ENCODE data around the gene FCHSD2. TPM values are rescaled to one million over a fixed set of nuclear protein-coding genes. Genes with fewer than 3 reads are reported as not detected.
"Not testable (repeated sequence)": the region's sequence is repeated elsewhere in the genome, so short reads cannot be mapped to it uniquely, and the experiment has no call there.

FCHSD2 gene
- total RNA-seq, 1 donor from 2014 or later = 20.4 TPM

DNA sequence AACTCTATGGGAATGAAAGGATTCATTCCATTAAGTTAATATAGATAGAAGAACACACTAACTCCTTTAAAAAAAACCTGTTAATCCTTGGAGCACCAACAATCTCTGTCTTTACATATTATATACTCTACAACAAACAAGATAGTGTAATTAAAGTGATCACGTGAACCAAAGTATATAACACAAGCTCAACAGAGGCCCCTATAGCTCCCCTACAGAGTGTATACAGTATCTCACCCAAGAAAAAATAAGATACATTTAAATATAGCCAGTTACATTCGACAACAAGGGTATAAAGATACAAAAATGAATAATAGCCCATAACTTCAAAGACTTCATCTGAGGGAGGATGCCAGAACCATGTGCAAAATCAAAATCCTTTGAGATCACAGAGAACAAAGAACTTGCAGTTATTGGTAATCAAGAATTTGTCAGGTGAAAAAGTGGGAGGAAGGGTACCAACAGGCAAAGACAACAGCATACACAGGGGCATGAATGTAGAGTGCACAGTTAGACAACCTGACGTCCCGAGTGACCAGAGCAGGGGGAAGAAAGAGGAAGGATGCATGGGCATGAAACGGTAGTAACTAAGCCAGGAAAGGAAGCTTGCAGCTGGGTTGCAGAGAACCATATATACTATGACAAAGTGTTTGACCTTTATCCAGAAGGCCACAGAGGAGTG, 4.7 kb downstream of the FCHSD2 start:
- intact Hi-C loops (cut with micrococcal nuclease) = no loop called here
- Mint-ChIP-seq H3K4me3 (no peak overlapping the region), H3K9me3 (no peaks in the 10 kb centered on the region)

DNA sequence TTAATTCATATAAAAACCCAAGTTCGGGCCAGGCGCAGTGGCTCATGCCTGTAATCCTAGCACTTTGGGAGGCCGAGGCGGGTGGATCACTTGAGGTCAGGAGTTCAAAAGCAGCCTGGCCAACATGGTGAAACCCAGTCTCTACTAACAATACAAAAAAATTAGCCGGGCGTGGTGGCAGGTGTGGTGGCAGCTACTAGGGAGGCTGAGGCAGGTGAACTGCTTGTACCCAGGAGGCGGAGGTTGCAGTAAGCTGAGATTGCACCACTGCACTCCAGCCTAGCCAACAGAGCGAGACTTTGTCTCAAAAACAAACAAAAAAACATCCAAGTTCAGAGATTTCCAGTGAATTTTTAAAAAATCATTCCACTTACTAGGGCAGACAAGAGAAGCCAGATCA, 5.4 kb downstream of the FCHSD2 start:
- H3K27me3 Mint-ChIP-seq; H3K27ac Mint-ChIP-seq; DNase-seq; H3K9me3 Mint-ChIP-seq; intact Hi-C loops (cut with micrococcal nuclease); H3K4me3 Mint-ChIP-seq: not testable (repeated sequence)
- peaks cover 34% of the 10 kb centered on the region for H3K4me1 Mint-ChIP-seq
- H3K36me3 Mint-ChIP-seq (ENCODE audit: low read depth) = peaks cover 28% of the 10 kb centered on the region

More for the DNA sequence above, 4.7 kb downstream of the FCHSD2 start:
- Mint-ChIP-seq H3K27me3 (no peaks in the 10 kb centered on the region), H3K36me3 (ENCODE audit: low read depth) (peaks cover 23% of the 10 kb centered on the region), H3K27ac (peak overlapping the region; percentile 4), H3K4me1 (peaks cover 32% of the 10 kb centered on the region)
- no peak for DNase-seq

DNA sequence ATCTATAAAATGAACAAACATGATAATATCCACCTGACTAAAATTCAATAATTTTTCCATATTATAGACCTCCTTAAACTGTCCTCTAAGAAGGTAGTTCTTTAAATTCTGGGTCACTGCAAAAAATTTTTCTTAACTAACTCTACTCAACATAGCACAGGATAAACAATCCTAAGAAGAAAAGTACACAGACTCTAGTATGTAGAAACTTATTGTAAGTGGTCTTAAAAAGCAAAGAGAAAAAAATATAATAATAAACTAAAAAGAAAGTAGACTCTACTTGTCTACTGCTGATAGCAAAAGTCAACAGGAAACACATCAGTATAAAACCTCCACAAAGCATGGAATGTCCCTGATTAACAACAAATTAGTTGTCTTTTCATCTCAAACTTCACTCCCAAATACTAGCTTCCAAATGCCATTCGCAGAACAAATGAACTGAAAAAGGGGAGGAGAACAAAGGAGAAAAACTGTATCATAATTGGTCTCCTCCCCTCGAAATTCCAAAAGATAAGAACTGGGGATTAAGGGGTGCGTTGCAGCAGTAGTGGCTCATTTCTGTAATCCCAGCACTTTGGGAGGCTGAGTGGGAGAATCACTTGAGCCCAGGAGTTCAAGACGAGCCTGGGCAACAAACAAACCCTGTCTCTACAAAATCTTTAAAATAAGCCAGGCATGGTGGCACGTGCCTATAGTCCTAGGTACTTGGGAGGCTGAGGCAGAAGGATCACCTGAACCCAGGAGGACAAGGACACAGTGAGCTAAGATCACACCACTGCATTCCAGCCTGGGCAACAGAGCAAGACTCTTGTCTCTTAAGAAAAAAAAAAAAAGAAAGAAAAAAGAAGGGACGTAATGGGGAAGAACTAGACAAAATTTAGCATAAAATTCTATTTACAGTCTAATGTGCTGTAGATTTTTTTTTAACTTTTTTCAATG, 6.5 kb downstream of the FCHSD2 start:
- H3K27me3 Mint-ChIP-seq = no peaks in the 10 kb centered on the region
- no peak for DNase-seq
- peaks cover 31% of the 10 kb centered on the region for H3K4me1 Mint-ChIP-seq
- peaks cover 27% of the 10 kb centered on the region for H3K36me3 Mint-ChIP-seq (ENCODE audit: low read depth)
- H3K9me3 Mint-ChIP-seq = no peaks in the 10 kb centered on the region
- no peak overlapping the region for H3K27ac Mint-ChIP-seq
- H3K4me3 Mint-ChIP-seq = no peak overlapping the region
- intact Hi-C loops (cut with micrococcal nuclease) = no loop called here

DNA sequence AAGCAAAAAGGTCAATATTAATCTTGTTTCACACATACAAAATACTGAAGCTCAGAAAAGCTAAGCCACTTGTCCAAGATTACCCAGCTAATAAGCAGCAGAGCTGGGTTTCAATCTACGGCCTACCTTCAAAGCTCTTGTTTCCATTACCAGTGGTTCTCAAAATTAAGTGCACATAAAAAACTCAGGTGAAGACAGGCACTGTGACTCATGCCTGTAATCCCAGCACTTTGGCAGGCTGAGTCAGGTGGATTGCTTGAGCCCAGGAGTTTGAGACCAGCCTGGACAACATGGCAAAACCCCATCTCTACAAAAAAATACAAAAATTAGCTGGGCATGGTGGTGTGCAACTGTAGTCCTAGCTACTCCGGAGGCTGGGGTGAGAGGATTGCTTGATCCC, 9.8 kb downstream of the FCHSD2 start:
- DNase-seq; H3K9me3 Mint-ChIP-seq; H3K27ac Mint-ChIP-seq; intact Hi-C loops (cut with micrococcal nuclease); H3K27me3 Mint-ChIP-seq; H3K4me3 Mint-ChIP-seq: not testable (repeated sequence)
- Mint-ChIP-seq H3K36me3 (ENCODE audit: low read depth) (peaks cover 30% of the 10 kb centered on the region), H3K4me1 (peaks cover 13% of the 10 kb centered on the region)

DNA sequence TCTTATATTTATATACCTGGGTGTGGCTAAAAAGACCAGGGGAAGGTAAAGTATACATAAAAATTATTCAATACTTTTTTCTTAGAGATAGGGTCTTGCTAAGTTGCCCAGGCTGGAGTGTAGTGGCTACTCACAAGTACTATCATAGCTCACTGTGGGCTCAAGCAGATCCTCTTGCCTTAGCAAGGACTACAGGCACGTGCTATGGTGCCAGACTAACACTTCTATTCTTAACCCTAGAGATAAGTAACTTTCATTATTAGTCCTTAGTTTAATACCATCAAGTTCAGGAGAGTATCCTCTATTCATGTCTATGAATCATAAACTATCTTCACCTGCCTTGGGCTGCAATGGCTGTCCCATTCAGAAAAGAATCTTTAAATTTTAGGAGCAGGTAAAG, 11.9 kb downstream of the FCHSD2 start:
- Mint-ChIP-seq H3K27me3 (no peaks in the 10 kb centered on the region), H3K4me1 (peaks cover 9% of the 10 kb centered on the region), H3K9me3 (no peaks in the 10 kb centered on the region), H3K36me3 (ENCODE audit: low read depth) (peaks cover 33% of the 10 kb centered on the region), H3K27ac (no peak overlapping the region), H3K4me3 (no peak overlapping the region)
- no peak for DNase-seq
- intact Hi-C loops (cut with micrococcal nuclease) = no loop called here

DNA sequence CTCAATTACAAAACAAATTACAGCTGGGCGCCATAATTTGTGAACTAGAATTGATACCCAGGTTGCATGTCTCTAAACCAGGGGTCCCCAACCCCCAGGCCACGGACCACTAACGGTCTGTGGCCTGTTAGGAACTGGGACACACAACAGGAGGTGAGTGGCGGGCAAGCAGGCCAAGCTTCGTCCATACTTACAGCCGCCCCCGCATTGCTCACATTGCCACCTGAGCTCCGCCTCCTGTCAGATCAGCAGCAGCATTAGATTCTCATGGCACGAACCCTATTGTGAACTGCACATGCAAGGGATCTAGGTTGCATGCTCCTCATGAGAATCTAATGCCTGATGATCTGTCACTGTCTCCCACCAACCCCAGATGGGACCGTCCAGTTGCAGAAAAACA, 12.9 kb downstream of the FCHSD2 start:
- no peaks in the 10 kb centered on the region for H3K27me3 Mint-ChIP-seq
- intact Hi-C loops (cut with micrococcal nuclease) = no loop called here
- no peak overlapping the region for H3K27ac Mint-ChIP-seq
- DNase-seq = no peak
- no peak overlapping the region for H3K4me3 Mint-ChIP-seq
- H3K9me3 Mint-ChIP-seq = peaks cover 4% of the 10 kb centered on the region
- peaks cover 36% of the 10 kb centered on the region for H3K36me3 Mint-ChIP-seq (ENCODE audit: low read depth)
- peaks cover 7% of the 10 kb centered on the region for H3K4me1 Mint-ChIP-seq

DNA sequence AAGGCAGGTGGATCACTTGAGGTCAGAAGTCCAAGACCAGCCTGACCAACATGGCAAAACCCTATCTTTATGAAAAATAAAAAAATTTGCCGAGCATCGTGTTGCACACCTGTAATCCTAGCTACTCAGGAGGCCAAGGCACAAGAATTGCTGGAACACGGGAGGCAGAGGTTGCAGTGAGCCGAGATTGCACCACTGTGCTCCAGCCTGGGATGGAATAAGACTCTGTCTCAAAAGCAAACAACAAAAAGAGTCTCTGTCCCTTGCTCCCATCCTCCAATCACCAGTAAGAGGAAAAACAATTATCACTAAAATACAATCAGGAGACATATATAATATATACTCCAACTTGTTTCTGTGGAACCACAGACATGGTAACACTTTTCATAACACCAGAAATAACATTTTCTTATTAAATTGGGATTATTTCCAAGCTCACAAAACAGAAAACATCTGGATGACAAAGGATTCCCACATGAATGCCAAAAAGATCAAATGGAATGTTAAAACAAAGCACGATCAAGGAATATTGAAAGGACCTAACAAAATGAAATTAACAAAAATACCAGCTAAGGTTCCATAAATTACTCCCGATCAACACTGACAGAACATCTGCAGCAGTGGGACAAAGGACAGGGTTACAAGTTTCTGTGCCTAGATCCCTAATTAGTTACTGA, 15.2 kb downstream of the FCHSD2 start:
- H3K9me3 Mint-ChIP-seq = peaks cover 4% of the 10 kb centered on the region
- H3K4me1 Mint-ChIP-seq = peaks cover 3% of the 10 kb centered on the region
- intact Hi-C loops (cut with micrococcal nuclease) = no loop called here
- H3K27me3 Mint-ChIP-seq = no peaks in the 10 kb centered on the region
- no peak for DNase-seq
- H3K27ac Mint-ChIP-seq = no peak overlapping the region
- H3K4me3 Mint-ChIP-seq = no peak overlapping the region
- peaks cover 33% of the 10 kb centered on the region for H3K36me3 Mint-ChIP-seq (ENCODE audit: low read depth)

DNA sequence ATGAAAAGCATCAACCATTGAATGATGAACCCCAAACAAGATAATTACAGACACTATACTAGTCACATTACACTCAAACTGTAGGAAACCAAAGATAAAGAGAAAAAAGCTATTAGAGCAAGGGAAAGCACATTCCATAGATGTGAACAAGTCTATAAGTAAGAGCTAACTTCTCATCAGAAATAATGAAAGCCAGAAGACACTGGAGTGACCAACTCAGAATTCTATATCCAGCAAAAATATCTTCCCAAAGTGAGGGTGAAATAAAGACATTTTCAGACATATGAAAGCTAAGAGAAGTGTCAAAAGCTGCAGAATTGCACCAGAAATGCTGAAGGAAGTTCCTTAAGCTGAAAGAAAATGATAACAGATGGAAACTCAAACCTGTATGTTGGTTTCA, 17.3 kb downstream of the FCHSD2 start:
- Mint-ChIP-seq H3K27ac (no peak overlapping the region), H3K4me1 (peaks cover 5% of the 10 kb centered on the region), H3K27me3 (no peaks in the 10 kb centered on the region), H3K4me3 (no peak overlapping the region), H3K9me3 (peaks cover 4% of the 10 kb centered on the region), H3K36me3 (ENCODE audit: low read depth) (peaks cover 32% of the 10 kb centered on the region)
- intact Hi-C loops (cut with micrococcal nuclease) = no loop called here
- DNase-seq = no peak

DNA sequence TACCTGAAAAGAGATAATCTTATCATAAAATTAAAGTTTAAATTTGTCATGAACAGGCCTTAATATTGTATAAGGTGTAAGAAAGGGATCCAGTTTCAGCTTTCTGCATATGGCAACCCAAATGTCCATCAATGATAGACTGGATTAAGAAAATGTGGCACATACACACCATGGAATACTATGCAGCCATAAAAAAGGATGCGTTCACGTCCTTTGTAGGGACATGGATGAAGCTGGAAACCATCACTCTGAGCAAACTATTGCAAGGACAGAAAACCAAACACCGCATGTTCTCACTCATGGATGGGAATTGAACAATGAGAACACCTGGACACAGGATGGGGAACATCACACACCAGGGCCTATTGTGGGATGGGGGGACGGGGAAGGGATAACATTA, 18.2 kb downstream of the FCHSD2 start:
- DNase-seq; H3K27me3 Mint-ChIP-seq; H3K4me3 Mint-ChIP-seq; H3K9me3 Mint-ChIP-seq; H3K4me1 Mint-ChIP-seq; intact Hi-C loops (cut with micrococcal nuclease); H3K27ac Mint-ChIP-seq: not testable (repeated sequence)
- H3K36me3 Mint-ChIP-seq (ENCODE audit: low read depth) = peaks cover 35% of the 10 kb centered on the region

DNA sequence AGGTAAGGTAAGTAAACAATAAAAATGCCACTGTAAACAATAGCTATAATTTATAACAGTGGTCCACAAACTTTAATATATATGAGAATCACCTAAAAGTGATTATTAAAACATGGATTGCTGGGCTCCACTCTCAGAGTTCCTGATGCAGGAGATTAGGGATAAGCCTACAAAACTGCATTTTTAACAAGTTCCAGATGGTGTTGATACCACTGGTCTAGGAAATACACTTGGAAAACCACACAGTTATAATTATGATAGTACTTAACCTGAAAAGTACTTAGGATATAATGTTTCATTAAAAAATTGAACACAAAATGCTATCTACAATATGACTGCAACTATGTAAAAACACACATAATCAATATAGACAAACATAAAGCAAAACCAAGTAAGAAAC, 20.4 kb downstream of the FCHSD2 start:
- peaks cover 35% of the 10 kb centered on the region for H3K36me3 Mint-ChIP-seq (ENCODE audit: low read depth)
- H3K9me3 Mint-ChIP-seq = peaks cover 4% of the 10 kb centered on the region
- intact Hi-C loops (cut with micrococcal nuclease) = no loop called here
- H3K27ac Mint-ChIP-seq = no peak overlapping the region
- DNase-seq = no peak
- peaks cover 3% of the 10 kb centered on the region for H3K4me1 Mint-ChIP-seq
- H3K4me3 Mint-ChIP-seq = no peak overlapping the region
- no peaks in the 10 kb centered on the region for H3K27me3 Mint-ChIP-seq

DNA sequence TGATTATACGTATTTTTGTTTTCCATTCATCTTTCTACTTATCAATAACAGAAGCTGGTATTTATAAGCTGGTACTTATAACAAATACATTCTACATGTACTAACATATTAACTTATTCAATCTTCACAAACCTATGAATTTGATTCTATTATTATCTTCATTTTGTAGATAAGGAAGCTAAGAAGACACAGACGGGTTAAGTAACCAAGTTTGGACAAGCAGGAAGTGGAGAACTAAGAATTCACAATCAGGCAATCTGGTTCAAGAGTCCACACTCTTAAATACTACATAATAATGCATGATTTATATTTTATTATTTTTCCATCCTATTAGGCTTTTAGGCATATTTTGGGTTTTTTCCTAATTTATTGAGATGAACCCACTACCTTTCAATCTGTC, 25.0 kb downstream of the FCHSD2 start:
- intact Hi-C loops (cut with micrococcal nuclease) = no loop called here
- Mint-ChIP-seq H3K36me3 (ENCODE audit: low read depth) (peaks cover 52% of the 10 kb centered on the region), H3K9me3 (peaks cover 13% of the 10 kb centered on the region), H3K4me1 (peaks cover 3% of the 10 kb centered on the region), H3K27me3 (no peaks in the 10 kb centered on the region), H3K4me3 (no peak overlapping the region), H3K27ac (no peak overlapping the region)
- no peak for DNase-seq

DNA sequence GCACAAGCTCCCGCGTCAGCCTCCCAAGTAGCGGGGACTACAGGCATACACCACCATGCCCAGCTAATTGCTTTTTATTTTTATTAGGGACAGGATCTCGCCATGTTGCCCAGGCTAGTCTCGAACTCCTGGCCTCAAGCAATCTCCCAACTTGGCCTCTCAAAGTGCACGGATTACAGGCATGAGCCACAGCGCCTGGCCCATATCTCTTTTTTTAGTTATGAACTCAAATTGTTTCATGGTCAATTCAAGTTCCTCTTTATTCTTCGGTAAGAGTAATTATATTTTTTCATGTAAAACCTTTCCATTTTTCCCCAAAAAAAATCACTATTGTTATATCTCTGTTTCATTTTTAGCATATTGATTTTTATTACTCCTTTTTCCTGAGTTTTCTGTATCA, 25.5 kb downstream of the FCHSD2 start:
- Mint-ChIP-seq H3K4me1 (peaks cover 3% of the 10 kb centered on the region), H3K36me3 (ENCODE audit: low read depth) (peaks cover 52% of the 10 kb centered on the region), H3K27me3 (no peaks in the 10 kb centered on the region), H3K27ac (no peak overlapping the region), H3K4me3 (no peak overlapping the region), H3K9me3 (peaks cover 14% of the 10 kb centered on the region)
- intact Hi-C loops (cut with micrococcal nuclease) = no loop called here
- no peak for DNase-seq

DNA sequence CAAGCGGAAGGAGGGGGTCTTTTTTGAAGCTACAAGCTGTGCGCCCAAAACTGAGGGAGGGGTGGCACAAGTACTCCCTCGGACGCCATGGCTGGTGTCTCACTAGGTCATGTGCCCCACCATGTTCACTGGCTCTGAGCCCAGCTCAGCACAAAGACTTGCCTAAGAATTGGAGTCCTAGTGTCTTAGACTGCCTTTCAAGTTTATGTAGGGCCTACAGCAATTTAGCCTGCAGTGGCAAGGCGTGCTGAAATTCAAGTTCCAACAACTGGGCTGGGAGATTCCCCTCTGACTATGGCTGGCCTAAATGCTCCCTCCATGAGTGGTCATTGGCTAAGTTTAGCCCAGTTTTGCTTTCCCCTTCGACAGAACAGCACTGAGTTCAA, 27.3 kb downstream of the FCHSD2 start:
- intact Hi-C loops (cut with micrococcal nuclease) = no loop called here
- no peak overlapping the region for H3K4me3 Mint-ChIP-seq
- H3K27ac Mint-ChIP-seq = no peak overlapping the region
- peaks cover 1% of the 10 kb centered on the region for H3K4me1 Mint-ChIP-seq
- DNase-seq = no peak
- H3K9me3 Mint-ChIP-seq = peaks cover 28% of the 10 kb centered on the region
- peaks cover 57% of the 10 kb centered on the region for H3K36me3 Mint-ChIP-seq (ENCODE audit: low read depth)
- no peaks in the 10 kb centered on the region for H3K27me3 Mint-ChIP-seq

Data from activated CD4-positive, alpha-beta T cell treated with anti-CD3 and anti-CD28 coated beads, Interleukin-2, amount 10 ng/mL, durations not matched to agents 24 days and 14 days (primary cell).